ENCODE measurements around the gene UBE3B.

GRCh38 chr12:109523071-109523470, 45.6 kb downstream of the UBE3B start:
- TF ChIP-seq CTCF (IDR thresholded peaks at IDR 0.05) = no peak
- no peak for TF ChIP-seq POLR2A (IDR thresholded peaks at IDR 0.05)
